ENCODE measurements around the gene TBX10.
"Not testable (repeated sequence)": the region's sequence is repeated elsewhere in the genome, so short reads cannot be mapped to it uniquely, and the experiment has no call there.

The TBX10 gene

DNA sequence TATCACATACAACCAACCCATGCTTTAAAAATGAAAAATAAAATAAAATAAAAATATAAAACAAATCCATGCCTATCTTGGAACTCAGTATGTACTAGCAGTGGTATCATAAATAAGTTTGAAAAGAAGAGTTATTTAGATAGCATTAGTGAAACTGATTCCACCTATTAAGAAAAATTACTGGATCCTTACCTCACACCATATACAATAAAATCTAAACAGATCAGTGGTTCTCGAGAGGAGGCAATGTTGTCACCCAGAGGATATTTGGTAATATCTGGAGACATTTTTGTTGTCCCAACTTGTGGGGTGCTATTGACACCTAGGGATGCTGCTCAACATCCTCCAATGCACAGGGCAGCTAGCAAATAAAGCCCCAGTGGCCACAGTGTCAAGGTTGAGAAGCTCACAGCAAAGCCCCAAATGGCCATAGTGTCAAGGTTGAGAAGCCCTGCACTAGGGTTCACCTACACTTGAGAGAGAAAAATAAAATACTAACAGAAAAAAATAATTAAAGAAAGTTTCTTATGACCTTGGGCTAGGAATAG lies 42.7 kb downstream of the TBX10 start:
- Mint-ChIP-seq H3K4me3 (no peak overlapping the region), H3K9me3 (no peaks in the 10 kb centered on the region), H3K4me1 (ENCODE audit: low read depth) (peaks cover 7% of the 10 kb centered on the region), H3K27ac (no peak overlapping the region), H3K27me3 (peaks cover 4% of the 10 kb centered on the region), H3K36me3 (ENCODE audit: low read depth) (no peaks in the 10 kb centered on the region)

DNA sequence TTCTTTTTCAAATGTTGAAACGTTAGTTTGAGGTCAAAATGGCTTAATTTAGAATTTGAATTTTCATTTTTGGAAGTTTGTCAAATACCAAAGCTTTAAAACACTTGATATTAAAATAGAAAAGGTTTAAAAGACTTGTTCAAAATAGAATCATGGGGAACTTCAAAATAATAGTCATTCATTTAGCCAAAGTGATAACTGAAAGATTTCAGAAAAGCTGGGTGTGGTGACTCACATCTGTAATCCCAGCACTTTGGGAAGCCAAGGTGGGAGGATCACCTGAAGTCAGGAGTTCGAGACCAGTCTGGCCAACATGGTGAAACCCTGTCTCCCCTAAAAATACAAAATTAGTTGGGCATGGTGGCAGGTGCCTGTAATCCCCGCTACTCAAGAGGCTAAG lies 45.1 kb downstream of the TBX10 start:
- H3K4me1 Mint-ChIP-seq (ENCODE audit: low read depth) = no peaks in the 10 kb centered on the region
- no peaks in the 10 kb centered on the region for H3K9me3 Mint-ChIP-seq
- H3K27ac Mint-ChIP-seq = no peak overlapping the region
- H3K36me3 Mint-ChIP-seq (ENCODE audit: low read depth) = no peaks in the 10 kb centered on the region
- no peak overlapping the region for H3K4me3 Mint-ChIP-seq
- no peaks in the 10 kb centered on the region for H3K27me3 Mint-ChIP-seq

DNA sequence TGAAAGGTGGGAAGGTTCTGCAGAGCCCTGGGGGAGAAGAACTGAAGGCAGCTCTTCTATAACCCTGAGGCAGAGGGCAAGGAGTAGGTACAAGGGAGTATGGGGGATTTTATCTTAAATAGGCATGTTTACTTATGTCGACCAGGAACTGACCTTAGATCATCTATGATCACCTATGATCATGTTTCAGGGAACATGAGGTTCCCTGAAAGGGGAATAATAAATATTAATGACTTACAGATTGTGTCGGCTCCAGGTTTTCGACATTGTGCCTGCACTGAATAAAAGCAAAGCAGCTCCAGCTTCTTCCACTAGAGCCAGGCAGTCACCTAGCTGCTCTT lies 46.0 kb downstream of the TBX10 start:
- Mint-ChIP-seq H3K27ac (no peak overlapping the region), H3K4me1 (ENCODE audit: low read depth) (peaks cover 5% of the 10 kb centered on the region), H3K4me3 (no peak overlapping the region), H3K36me3 (ENCODE audit: low read depth) (no peaks in the 10 kb centered on the region), H3K9me3 (no peaks in the 10 kb centered on the region), H3K27me3 (no peaks in the 10 kb centered on the region)

DNA sequence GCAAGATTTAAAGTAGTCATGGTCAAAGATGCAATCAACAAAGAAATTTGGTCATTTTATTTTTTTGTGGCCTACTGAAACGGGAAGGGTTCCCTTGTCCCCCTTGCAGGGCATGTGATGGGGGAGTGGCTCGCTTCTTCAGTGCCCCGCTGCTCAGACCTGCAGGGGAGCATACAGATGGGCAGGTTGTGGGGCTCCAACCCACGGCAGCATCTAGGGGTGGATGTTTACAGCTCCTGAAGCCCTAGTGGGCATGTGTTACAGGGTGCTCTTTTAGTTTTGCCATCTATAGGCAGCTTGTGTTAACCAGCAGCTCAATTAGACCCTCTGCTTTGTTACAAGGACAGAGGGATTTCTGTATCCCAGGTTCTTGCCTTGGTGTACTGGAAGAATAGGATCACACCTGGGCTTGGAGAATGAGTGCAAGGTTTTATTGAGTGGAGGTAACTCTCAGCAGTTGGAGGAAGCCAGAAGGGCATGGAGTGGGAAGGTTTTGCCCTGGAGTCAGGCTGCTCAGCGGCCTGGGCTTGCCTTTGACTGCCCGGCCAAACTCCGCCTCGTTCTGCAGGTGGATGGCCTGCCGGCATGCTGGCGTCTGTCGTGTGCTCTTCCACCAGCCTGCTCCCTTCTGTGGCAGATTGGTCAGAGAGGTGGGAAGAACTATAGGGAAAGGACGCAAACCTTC lies 46.5 kb downstream of the TBX10 start:
- peaks cover 2% of the 10 kb centered on the region for H3K36me3 Mint-ChIP-seq (ENCODE audit: low read depth)
- H3K27me3 Mint-ChIP-seq = no peaks in the 10 kb centered on the region
- H3K27ac Mint-ChIP-seq = no peak overlapping the region
- H3K4me1 Mint-ChIP-seq (ENCODE audit: low read depth) = peaks cover 5% of the 10 kb centered on the region
- no peak overlapping the region for H3K4me3 Mint-ChIP-seq
- H3K9me3 Mint-ChIP-seq = no peaks in the 10 kb centered on the region

DNA sequence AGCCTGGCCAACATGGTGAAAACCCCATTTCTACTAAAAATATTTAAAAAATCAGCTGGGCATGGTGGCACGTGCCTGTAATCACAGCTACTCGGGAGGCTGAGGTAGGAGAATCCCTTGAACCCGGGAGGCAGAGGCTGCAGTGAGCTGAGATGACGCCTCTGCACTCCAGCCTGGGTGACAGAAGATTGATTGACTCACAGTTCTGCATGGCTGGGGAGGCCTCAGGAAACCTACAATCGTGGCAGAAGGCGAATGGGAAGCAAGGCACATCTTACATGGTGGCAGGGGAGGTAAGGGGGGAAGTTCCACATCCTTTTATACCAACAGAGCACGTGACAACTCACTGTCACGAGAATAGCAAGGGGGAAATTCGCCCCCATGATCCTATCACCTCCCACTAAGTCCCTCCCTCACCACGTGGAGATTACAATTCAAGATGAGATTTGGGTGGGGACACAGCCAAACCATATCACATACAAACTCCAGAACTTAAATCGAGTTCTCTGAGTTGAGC lies 50.6 kb downstream of the TBX10 start:
- H3K27me3 Mint-ChIP-seq, H3K4me3 Mint-ChIP-seq, H3K9me3 Mint-ChIP-seq: not testable (repeated sequence)
- H3K27ac Mint-ChIP-seq = peak overlapping the region; percentile 55
- H3K36me3 Mint-ChIP-seq (ENCODE audit: low read depth) = peaks cover 35% of the 10 kb centered on the region
- H3K4me1 Mint-ChIP-seq (ENCODE audit: low read depth) = peaks cover 35% of the 10 kb centered on the region

DNA sequence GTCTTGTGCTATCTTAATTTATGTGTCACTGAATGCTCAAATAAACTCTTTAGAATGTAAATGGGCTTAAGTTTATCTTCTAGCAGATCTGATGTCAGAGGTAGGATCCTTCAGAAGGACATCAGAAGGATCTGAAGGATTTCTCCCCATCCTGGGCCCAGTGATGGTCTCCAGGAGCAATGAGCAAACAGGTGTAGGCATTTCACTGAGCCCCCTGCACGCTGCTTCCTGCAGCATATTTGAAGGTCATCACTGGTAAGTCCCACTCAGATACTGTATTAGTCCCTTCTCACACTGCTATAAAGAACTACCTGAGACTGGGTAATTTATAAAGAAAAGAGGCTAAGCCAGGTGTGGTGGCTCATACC lies 51.4 kb downstream of the TBX10 start:
- Mint-ChIP-seq H3K36me3 (ENCODE audit: low read depth) (peaks cover 35% of the 10 kb centered on the region), H3K9me3 (no peaks in the 10 kb centered on the region), H3K27ac (peak overlapping the region; percentile 49), H3K4me1 (ENCODE audit: low read depth) (peaks cover 38% of the 10 kb centered on the region), H3K27me3 (no peaks in the 10 kb centered on the region), H3K4me3 (no peak overlapping the region)

DNA sequence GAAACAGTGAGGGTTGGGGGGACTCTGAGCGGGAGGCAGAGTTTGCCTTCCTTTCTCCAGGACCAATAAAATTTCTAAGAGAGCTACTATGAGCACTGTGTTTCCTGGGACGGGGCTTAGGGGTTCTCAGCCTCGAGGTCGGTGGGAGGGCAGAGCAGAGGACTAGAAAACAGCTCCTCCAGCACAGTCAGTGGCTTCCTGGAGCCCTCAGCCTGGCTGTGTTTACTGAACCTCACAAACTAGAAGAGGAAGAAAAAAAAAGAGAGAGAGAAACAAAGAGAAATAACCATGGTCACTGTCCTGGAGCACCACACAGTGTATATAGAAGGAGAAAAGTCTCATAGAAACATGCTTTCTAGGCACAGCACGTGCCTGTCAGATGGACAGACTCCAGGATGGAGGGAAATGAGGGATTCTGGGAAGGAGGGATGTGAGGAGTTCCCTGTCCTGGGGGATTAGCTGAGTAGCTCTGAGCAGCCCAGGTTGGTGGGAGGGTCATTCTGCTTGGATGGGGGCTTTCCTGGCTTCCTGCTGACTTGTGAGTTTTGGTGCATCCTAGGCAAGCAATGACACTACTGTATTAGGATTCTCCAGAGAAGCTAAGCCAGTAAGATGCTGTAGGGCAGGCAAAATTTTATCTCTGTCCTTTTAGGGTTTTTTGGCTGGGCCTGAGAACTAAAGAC lies 52.9 kb downstream of the TBX10 start:
- peaks cover 49% of the 10 kb centered on the region for H3K4me1 Mint-ChIP-seq (ENCODE audit: low read depth)
- H3K9me3 Mint-ChIP-seq = no peaks in the 10 kb centered on the region
- H3K27ac Mint-ChIP-seq = peak overlapping the region; percentile 61
- peaks cover 35% of the 10 kb centered on the region for H3K36me3 Mint-ChIP-seq (ENCODE audit: low read depth)
- H3K27me3 Mint-ChIP-seq = peaks cover 5% of the 10 kb centered on the region
- peak overlapping the region; percentile 3 for H3K4me3 Mint-ChIP-seq

DNA sequence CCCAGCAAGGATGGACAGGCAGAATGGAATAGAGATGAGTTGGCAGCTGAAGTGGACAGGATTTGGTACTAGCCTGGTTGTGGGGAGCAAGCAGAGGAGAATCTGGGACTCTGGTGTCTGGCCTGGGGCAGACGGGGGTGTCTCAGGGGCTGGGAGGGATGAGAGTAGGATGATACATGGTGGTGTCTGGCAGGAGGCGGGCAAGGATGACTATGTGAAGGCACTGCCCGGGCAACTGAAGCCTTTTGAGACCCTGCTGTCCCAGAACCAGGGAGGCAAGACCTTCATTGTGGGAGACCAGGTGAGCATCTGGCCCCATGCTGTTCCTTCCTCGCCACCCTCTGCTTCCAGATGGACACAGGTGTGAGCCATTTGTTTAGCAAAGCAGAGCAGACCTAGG lies 53.7 kb downstream of the TBX10 start:
- Mint-ChIP-seq H3K4me3 (peak overlapping the region; percentile 86), H3K27ac (peak overlapping the region; percentile 79), H3K9me3 (no peaks in the 10 kb centered on the region), H3K4me1 (ENCODE audit: low read depth) (peaks cover 49% of the 10 kb centered on the region), H3K27me3 (peaks cover 5% of the 10 kb centered on the region), H3K36me3 (ENCODE audit: low read depth) (peaks cover 35% of the 10 kb centered on the region)

DNA sequence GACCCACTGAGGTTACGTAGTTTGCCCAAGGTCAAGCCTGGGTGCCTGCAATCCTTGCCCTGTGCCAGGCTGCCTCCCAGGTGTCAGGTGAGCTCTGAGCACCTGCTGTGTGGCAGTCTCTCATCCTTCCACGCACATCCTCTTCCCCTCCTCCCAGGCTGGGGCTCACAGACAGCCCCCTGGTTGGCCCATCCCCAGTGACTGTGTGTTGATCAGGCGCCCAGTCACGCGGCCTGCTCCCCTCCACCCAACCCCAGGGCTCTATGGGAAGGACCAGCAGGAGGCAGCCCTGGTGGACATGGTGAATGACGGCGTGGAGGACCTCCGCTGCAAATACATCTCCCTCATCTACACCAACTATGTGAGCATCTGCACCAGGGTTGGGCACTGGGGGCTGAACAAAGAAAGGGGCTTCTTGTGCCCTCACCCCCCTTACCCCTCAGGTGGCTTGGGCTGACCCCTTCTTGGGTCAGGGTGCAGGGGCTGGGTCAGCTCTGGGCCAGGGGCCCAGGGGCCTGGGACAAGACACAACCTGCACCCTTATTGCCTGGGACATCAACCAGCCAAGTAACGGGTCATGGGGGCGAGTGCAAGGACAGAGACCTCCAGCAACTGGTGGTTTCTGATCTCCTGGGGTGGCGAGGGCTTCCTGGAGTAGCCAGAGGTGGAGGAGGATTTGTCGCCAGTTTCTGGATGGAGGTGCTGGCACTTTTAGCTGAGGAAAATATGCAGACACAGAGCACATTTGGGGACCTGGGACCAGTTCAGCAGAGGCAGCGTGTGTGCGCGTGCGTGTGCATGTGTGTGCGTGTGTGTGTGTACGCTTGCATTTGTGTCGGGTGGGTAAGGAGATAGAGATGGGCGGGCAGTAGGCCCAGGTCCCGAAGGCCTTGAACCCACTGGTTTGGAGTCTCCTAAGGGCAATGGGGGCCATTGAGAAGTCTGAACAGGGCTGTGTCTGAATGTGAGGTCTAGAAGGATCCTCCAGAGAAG lies 54.4 kb downstream of the TBX10 start:
- Mint-ChIP-seq H3K4me3 (peak overlapping the region; percentile 86), H3K9me3 (no peaks in the 10 kb centered on the region), H3K4me1 (ENCODE audit: low read depth) (peaks cover 54% of the 10 kb centered on the region), H3K27ac (peak overlapping the region; percentile 79), H3K36me3 (ENCODE audit: low read depth) (peaks cover 35% of the 10 kb centered on the region), H3K27me3 (peaks cover 9% of the 10 kb centered on the region)

DNA sequence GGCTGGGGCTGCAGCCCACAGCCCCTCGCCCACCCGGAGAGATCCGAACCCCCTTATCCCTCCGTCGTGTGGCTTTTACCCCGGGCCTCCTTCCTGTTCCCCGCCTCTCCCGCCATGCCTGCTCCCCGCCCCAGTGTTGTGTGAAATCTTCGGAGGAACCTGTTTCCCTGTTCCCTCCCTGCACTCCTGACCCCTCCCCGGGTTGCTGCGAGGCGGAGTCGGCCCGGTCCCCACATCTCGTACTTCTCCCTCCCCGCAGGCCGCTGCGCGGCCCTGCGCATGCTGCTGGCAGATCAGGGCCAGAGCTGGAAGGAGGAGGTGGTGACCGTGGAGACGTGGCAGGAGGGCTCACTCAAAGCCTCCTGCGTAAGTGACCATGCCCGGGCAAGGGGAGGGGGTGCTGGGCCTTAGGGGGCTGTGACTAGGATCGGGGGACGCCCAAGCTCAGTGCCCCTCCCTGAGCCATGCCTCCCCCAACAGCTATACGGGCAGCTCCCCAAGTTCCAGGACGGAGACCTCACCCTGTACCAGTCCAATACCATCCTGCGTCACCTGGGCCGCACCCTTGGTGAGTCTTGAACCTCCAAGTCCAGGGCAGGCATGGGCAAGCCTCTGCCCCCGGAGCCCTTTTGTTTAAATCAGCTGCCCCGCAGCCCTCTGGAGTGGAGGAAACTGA lies 55.2 kb downstream of the TBX10 start:
- H3K27ac Mint-ChIP-seq = peak overlapping the region; percentile 79
- peaks cover 35% of the 10 kb centered on the region for H3K36me3 Mint-ChIP-seq (ENCODE audit: low read depth)
- H3K9me3 Mint-ChIP-seq = no peaks in the 10 kb centered on the region
- peaks cover 9% of the 10 kb centered on the region for H3K27me3 Mint-ChIP-seq
- peak overlapping the region; percentile 86 for H3K4me3 Mint-ChIP-seq
- H3K4me1 Mint-ChIP-seq (ENCODE audit: low read depth) = peaks cover 62% of the 10 kb centered on the region

DNA sequence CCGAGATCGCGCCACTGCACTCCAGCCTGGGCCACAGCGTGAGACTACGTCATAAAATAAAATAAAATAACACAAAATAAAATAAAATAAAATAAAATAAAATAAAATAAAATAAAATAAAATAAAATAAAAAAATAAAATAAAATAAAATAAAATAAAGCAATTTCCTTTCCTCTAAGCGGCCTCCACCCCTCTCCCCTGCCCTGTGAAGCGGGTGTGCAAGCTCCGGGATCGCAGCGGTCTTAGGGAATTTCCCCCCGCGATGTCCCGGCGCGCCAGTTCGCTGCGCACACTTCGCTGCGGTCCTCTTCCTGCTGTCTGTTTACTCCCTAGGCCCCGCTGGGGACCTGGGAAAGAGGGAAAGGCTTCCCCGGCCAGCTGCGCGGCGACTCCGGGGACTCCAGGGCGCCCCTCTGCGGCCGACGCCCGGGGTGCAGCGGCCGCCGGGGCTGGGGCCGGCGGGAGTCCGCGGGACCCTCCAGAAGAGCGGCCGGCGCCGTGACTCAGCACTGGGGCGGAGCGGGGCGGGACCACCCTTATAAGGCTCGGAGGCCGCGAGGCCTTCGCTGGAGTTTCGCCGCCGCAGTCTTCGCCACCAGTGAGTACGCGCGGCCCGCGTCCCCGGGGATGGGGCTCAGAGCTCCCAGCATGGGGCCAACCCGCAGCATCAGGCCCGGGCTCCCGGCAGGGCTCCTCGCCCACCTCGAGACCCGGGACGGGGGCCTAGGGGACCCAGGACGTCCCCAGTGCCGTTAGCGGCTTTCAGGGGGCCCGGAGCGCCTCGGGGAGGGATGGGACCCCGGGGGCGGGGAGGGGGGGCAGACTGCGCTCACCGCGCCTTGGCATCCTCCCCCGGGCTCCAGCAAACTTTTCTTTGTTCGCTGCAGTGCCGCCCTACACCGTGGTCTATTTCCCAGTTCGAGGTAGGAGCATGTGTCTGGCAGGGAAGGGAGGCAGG lies 56.0 kb downstream of the TBX10 start, which contains the start of gene GSTP1:
Gene GSTP1, plus strand, starts transcription at position 566 of the 958 bp plus-strand sequence. Its CDS starts 32 bp downstream, at position 598.
- Mint-ChIP-seq H3K27ac (peak within 1 kb of the TSS; percentile 92), H3K36me3 (ENCODE audit: low read depth) (peaks cover 35% of the 10 kb centered on the region), H3K4me3 (peak within 1 kb of the TSS; percentile 89), H3K27me3 (peaks cover 14% of the 10 kb centered on the region), H3K4me1 (ENCODE audit: low read depth) (peaks cover 61% of the 10 kb centered on the region), H3K9me3 (no peaks in the 10 kb centered on the region)

DNA sequence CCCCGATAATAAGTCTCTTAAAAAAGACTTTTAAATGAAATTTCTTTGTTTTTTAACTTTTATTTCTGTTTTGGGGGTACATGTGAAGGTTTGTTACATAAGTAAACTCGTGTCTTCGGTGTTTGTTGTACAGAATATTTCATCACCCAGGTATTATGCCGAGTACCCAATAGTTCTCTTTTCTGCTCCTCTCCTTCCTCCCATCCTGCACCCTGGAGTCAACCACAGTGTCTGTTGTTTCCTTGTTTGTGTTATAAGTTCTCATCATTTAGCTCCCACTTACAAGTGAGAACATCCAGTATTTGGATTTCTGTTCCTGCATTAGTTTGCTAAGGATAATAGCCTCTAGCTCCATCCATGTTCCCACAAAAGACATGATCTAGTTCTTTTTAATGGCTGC lies 57.6 kb downstream of the TBX10 start:
- H3K9me3 Mint-ChIP-seq = no peaks in the 10 kb centered on the region
- peak overlapping the region; percentile 81 for H3K27ac Mint-ChIP-seq
- H3K4me3 Mint-ChIP-seq = peak overlapping the region; percentile 89
- H3K36me3 Mint-ChIP-seq (ENCODE audit: low read depth) = peaks cover 24% of the 10 kb centered on the region
- H3K4me1 Mint-ChIP-seq (ENCODE audit: low read depth) = peaks cover 57% of the 10 kb centered on the region
- peaks cover 17% of the 10 kb centered on the region for H3K27me3 Mint-ChIP-seq

DNA sequence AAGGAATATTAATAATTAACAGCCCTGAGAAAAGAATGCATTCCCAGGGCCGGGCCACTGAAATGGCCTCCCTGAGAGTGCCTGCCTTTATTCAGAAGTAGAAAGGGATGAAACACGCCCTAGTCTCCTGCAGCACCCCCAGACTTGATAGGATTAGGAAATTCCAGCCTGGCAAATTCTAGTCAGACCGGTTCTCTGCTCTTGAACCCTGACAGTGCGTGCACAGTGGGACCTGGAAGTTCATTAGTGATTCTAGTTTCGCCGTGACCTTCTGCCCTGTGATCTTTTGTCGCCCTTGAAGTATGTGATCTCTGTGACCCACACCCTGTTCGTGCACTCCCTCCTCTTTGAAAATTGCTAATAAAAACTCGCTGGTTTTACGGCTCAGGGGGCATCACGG lies 58.1 kb downstream of the TBX10 start:
- peaks cover 18% of the 10 kb centered on the region for H3K36me3 Mint-ChIP-seq (ENCODE audit: low read depth)
- H3K4me3 Mint-ChIP-seq = no peak overlapping the region
- H3K27ac Mint-ChIP-seq = no peak overlapping the region
- no peaks in the 10 kb centered on the region for H3K9me3 Mint-ChIP-seq
- peaks cover 51% of the 10 kb centered on the region for H3K4me1 Mint-ChIP-seq (ENCODE audit: low read depth)
- peaks cover 17% of the 10 kb centered on the region for H3K27me3 Mint-ChIP-seq

Data from stimulated activated naive CD8-positive, alpha-beta T cell treated with anti-CD3 and anti-CD28 coated beads, Interleukin-15, Interleukin-2, amounts not matched to agents 100 ng/mL and 50 ng/mL, for 24 hours (primary cell).